ENCODE data around the gene SUSD2. TPM values are rescaled to one million over a fixed set of nuclear protein-coding genes. Genes with fewer than 3 reads are reported as not detected.
"Not testable (repeated sequence)": the region's sequence is repeated elsewhere in the genome, so short reads cannot be mapped to it uniquely, and the experiment has no call there.

Gene SUSD2
- total RNA-seq, 3 donors from 2014 or later: 1.3 to 3.9 (median 3.3) TPM

GRCh38 chr22:24207264-24208011, 26.2 kb downstream of the SUSD2 start:
- H3K4me3 ChIP-seq: no peak overlapping the region
- ATAC-seq: peak; percentile 23
- H3K36me3 ChIP-seq (ENCODE audit: low read depth): no peaks in the 10 kb centered on the region
- intact Hi-C loops (cut with DNase I, micrococcal nuclease): no loop called here
- H3K4me1 ChIP-seq (ENCODE audit: low read depth): peaks cover 14% of the 10 kb centered on the region
- H3K9me3 ChIP-seq: no peaks in the 10 kb centered on the region
- DNase-seq: no peak
- TF ChIP-seq, protein P1, sequence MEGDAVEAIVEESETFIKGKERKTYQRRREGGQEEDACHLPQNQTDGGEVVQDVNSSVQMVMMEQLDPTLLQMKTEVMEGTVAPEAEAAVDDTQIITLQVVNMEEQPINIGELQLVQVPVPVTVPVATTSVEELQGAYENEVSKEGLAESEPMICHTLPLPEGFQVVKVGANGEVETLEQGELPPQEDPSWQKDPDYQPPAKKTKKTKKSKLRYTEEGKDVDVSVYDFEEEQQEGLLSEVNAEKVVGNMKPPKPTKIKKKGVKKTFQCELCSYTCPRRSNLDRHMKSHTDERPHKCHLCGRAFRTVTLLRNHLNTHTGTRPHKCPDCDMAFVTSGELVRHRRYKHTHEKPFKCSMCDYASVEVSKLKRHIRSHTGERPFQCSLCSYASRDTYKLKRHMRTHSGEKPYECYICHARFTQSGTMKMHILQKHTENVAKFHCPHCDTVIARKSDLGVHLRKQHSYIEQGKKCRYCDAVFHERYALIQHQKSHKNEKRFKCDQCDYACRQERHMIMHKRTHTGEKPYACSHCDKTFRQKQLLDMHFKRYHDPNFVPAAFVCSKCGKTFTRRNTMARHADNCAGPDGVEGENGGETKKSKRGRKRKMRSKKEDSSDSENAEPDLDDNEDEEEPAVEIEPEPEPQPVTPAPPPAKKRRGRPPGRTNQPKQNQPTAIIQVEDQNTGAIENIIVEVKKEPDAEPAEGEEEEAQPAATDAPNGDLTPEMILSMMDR (IDR thresholded peaks at IDR 0.05): no peak

DNA sequence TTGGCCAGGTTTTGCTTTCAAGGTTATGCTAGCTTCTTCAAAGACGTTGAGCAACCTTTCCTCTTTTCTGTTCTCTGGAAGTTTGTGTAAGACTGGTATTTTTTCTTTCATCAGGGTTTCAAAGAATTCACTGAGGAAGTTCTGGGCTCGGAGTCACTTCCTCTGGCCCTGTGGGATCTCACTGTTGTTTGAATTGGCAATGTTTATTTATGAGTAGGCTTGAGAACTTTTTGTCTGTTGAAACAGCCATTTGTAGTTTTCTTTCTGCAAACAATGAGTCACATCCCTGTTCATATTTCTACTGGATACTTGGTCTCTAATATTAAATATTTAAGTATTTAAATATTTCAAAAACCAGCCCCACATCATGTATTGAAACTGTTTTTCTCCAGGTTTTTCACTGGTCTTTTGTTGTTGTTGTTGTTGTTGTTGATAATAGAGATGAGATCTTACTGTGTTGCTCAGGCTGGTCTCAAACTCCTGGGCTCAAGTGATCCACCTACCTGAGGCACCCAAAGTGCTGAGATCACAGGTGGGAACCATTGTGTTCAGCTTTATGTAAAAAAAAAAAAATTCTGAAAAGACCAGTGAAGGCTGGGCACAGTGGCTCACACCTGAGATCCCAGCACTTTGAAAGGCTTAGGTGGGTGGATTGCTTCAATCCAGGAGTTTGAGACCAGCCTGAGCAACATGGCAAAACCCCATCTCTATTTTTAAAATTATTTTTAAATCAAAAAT, 26.9 kb downstream of the SUSD2 start:
- no peak for DNase-seq

GRCh38 chr22:24209016-24209415, 27.7 kb downstream of the SUSD2 start:
- H3K4me3 ChIP-seq: no peak overlapping the region
- no peak for ATAC-seq
- H3K4me1 ChIP-seq (ENCODE audit: low read depth): peaks cover 14% of the 10 kb centered on the region
- intact Hi-C loops (cut with DNase I, micrococcal nuclease): no loop called here
- H3K36me3 ChIP-seq (ENCODE audit: low read depth): no peaks in the 10 kb centered on the region
- DNase-seq: no peak
- no peaks in the 10 kb centered on the region for H3K9me3 ChIP-seq
- TF ChIP-seq, protein P1 (IDR thresholded peaks at IDR 0.05): no peak

More for the DNA sequence above, 26.9 kb downstream of the SUSD2 start:
- Histone ChIP-seq H3K36me3 (ENCODE audit: low read depth) (no peaks in the 10 kb centered on the region), H3K4me1 (ENCODE audit: low read depth) (peaks cover 14% of the 10 kb centered on the region), H3K4me3 (no peak overlapping the region), H3K9me3 (no peaks in the 10 kb centered on the region)
- TF ChIP-seq, protein P1 (IDR thresholded peaks at IDR 0.05): no peak
- intact Hi-C loops (cut with DNase I, micrococcal nuclease): no loop called here
- ATAC-seq: peak; percentile 92

DNA sequence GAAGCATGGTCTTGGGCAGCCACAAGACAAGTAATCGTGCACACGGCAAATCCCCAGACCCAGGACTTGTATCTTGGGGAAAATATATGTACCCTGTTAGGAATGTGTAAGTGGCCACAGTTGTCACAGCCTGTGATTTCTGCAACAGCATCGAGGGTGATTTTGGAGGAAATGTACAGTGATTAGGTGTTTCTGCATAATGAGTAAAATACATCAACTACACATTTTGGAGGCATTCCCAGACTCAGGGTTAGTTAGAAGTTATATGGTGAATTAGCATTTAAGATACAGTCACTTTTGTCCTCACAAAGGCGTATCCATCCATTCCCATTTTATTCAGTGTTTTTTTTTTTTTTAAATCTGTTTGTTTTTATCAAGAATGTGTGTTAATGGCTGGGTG, 28.4 kb downstream of the SUSD2 start:
- H3K4me3 ChIP-seq: no peak overlapping the region
- H3K4me1 ChIP-seq (ENCODE audit: low read depth): peaks cover 14% of the 10 kb centered on the region
- H3K36me3 ChIP-seq (ENCODE audit: low read depth): no peaks in the 10 kb centered on the region
- intact Hi-C loops (cut with DNase I, micrococcal nuclease): no loop called here
- DNase-seq (no peak), ATAC-seq (no peak)
- TF ChIP-seq, protein P1 (IDR thresholded peaks at IDR 0.05): no peak
- H3K9me3 ChIP-seq: no peaks in the 10 kb centered on the region

GRCh38 chr22:24210409-24210808, 29.1 kb downstream of the SUSD2 start:
- H3K4me3 ChIP-seq; H3K36me3 ChIP-seq (ENCODE audit: low read depth); ATAC-seq; H3K9me3 ChIP-seq; DNase-seq; intact Hi-C loops (cut with DNase I, micrococcal nuclease): not testable (repeated sequence)
- peaks cover 14% of the 10 kb centered on the region for H3K4me1 ChIP-seq (ENCODE audit: low read depth)

DNA sequence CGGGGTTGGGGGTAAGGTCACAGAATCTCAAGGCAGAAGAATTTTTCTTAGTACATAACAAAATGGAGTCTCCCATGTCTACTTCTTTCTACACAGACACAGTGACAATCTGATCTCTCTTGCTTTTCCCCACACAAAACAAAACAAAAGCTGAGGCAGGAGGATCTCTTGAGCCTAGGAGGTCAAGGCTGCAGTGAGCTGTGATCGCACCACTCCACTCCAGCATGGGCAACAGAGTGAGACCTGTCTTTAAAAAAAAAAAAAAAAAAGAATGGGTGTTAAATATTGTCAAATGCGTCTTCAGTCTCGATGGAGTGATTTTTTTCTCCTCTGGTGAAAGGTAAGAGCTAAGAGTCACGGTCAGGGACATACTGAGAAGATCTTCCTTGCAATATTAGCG, 30.4 kb downstream of the SUSD2 start:
- DNase-seq; H3K9me3 ChIP-seq; H3K36me3 ChIP-seq (ENCODE audit: low read depth); intact Hi-C loops (cut with DNase I, micrococcal nuclease); H3K4me3 ChIP-seq; ATAC-seq: not testable (repeated sequence)
- H3K4me1 ChIP-seq (ENCODE audit: low read depth): peaks cover 14% of the 10 kb centered on the region

GRCh38 chr22:24213111-24213510, 31.8 kb downstream of the SUSD2 start:
- intact Hi-C loops (cut with DNase I, micrococcal nuclease); ATAC-seq; DNase-seq; H3K4me1 ChIP-seq (ENCODE audit: low read depth); H3K4me3 ChIP-seq; H3K9me3 ChIP-seq; H3K36me3 ChIP-seq (ENCODE audit: low read depth): not testable (repeated sequence)
